A673 (cell line): ENCODE results near the gene ACSS1. TPM values are rescaled to one million over a fixed set of nuclear protein-coding genes. Genes with fewer than 3 reads are reported as not detected.
A peak's percentile ranks its signal among the peaks of the same experiment; 100 is the strongest.

Source experiments
- BruUV-seq: library from RNA; stranded (reverse); fragments of 400-500 nt; replicated peaks from 2 replicates; lab custom pipeline; 2021; lab: Mats Ljungman, UMichigan
- CTCF ChIA-PET: fragments of 300-600 bp; sonication (Branson Sonifier 250); formaldehyde crosslinking; loops from one replicate; lab custom pipeline; 2022; ENCODE audit warnings: antibody characterized with exemption; lab: Charles Lee
- POLR2A ChIA-PET: fragments of 300-600 bp; sonication (Branson Sonifier 250); formaldehyde crosslinking; loops from one replicate; lab custom pipeline; 2022; ENCODE audit warnings: antibody characterized with exemption; ENCODE audit not compliant: low non-redundant PET; lab: Charles Lee
- DNase-seq: peaks from one replicate; pipeline ENCODE4 v3.0.0-alpha.2; 2015; ENCODE audit warnings: low spot score
- H3K27ac ChIP-seq: fragments of 200-600 bp; sonication (generic); 2 replicates; pipeline ENCODE4 v1.5.1; 2016; ENCODE audit warnings: mixed run types, low read depth, mild to moderate bottlenecking, mixed read lengths, antibody characterized with exemption, low read length; ENCODE audit not compliant: poor library complexity, severe bottlenecking
- H3K27me3 ChIP-seq: fragments of 200-600 bp; sonication (generic); replicated peaks from 2 replicates; pipeline ENCODE4 v1.6.1; 2017; ENCODE audit warnings: mixed run types, low read depth, mild to moderate bottlenecking, mixed read lengths, antibody characterized with exemption, low read length; ENCODE audit not compliant: insufficient read depth, poor library complexity
- H3K36me3 ChIP-seq: fragments of 200-600 bp; sonication (generic); 2 replicates; pipeline ENCODE4 v1.6.1; 2016; ENCODE audit warnings: mixed run types, mild to moderate bottlenecking, mixed read lengths, antibody characterized with exemption, low read length; ENCODE audit not compliant: insufficient read depth, poor library complexity, severe bottlenecking
- H3K4me1 ChIP-seq: fragments of 200-600 bp; sonication (generic); 2 replicates; pipeline ENCODE4 v1.6.1; 2017; ENCODE audit warnings: mixed run types, mild to moderate bottlenecking, mixed read lengths, antibody characterized with exemption, low read length; ENCODE audit not compliant: insufficient read depth, poor library complexity, severe bottlenecking
- H3K4me3 ChIP-seq: fragments of 200-600 bp; sonication (generic); 2 replicates; pipeline ENCODE4 v1.5.1; 2016; ENCODE audit warnings: low read depth, mixed run types, mild to moderate bottlenecking, mixed read lengths, low read length; ENCODE audit not compliant: poor library complexity, severe bottlenecking
- H3K9me3 ChIP-seq: fragments of 200-600 bp; sonication (generic); 2 replicates; pipeline ENCODE4 v1.6.1; 2016; ENCODE audit warnings: mixed run types, low read depth, mild to moderate bottlenecking, mixed read lengths, antibody characterized with exemption, low read length; ENCODE audit not compliant: poor library complexity, severe bottlenecking
- EZH2 ChIP-seq: fragments of 200-600 bp; sonication (generic); IDR thresholded peaks from 2 replicates; pipeline ENCODE4 v1.6.1; 2017; ENCODE audit warnings: borderline replicate concordance, low read depth, mild to moderate bottlenecking, mixed read lengths, antibody characterized with exemption, low read length; ENCODE audit not compliant: poor library complexity, severe bottlenecking
- intact Hi-C: fragments of 100-400 bp; cut with micrococcal nuclease; formaldehyde crosslinking; loops from one replicate; pipeline ENCODE4 v1.10.0; 2022; ENCODE audit not compliant: unreplicated experiment
- total RNA-seq: library from RNA; stranded (reverse); gene quantifications from 2 replicates; pipeline ENCODE4 v1.2.3, GENCODE V29; 2021
- TF ChIP-seq, protein P1 (sequence below): fragments of 300-800, 200-600 bp; sonication (generic); conservative IDR thresholded peaks from 2 replicates; pipeline ENCODE4 v1.5.1; 2017; ENCODE audit warnings: low read depth, mild to moderate bottlenecking, antibody characterized with exemption, low read length, moderate library complexity, mixed read lengths

The ACSS1 gene
- total RNA-seq, 1 experiment from 2014 or later: 3.9 TPM

DNA sequence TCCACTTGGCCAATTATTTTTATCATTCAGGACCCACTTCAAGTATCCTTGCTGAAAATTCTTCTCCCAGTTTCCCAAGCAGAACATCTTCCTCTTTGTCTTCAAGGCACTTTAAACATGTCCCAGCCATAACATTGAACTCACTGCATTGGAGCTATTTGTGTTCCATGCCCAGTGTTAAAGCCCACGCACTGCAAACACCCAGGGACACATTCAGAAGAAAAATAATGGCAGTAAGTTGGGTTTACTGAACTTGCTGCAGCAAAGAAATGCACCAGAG, 63.8 kb downstream of the ACSS1 start:
- Histone ChIP-seq H3K4me1 (peaks cover 18% of the 10 kb centered on the region), H3K4me3 (no peak overlapping the region), H3K36me3 (no peaks in the 10 kb centered on the region), H3K9me3 (no peaks in the 10 kb centered on the region), H3K27me3 (peaks cover 3% of the 10 kb centered on the region), H3K27ac (no peak overlapping the region)
- no TSS peak for BruUV-seq
- DNase-seq: no peak
- ChIA-PET POLR2A (no interaction called here), CTCF (interaction anchor here (0.9 to 2.0 kb wide), 3 partner anchors 65 to 413 kb away, joined by 3 to 6 read pairs (median 4); partner anchors contain the start of gene GINS1)
- TF ChIP-seq, protein P1, sequence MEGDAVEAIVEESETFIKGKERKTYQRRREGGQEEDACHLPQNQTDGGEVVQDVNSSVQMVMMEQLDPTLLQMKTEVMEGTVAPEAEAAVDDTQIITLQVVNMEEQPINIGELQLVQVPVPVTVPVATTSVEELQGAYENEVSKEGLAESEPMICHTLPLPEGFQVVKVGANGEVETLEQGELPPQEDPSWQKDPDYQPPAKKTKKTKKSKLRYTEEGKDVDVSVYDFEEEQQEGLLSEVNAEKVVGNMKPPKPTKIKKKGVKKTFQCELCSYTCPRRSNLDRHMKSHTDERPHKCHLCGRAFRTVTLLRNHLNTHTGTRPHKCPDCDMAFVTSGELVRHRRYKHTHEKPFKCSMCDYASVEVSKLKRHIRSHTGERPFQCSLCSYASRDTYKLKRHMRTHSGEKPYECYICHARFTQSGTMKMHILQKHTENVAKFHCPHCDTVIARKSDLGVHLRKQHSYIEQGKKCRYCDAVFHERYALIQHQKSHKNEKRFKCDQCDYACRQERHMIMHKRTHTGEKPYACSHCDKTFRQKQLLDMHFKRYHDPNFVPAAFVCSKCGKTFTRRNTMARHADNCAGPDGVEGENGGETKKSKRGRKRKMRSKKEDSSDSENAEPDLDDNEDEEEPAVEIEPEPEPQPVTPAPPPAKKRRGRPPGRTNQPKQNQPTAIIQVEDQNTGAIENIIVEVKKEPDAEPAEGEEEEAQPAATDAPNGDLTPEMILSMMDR: no peak
- TF ChIP-seq EZH2: no peak
- intact Hi-C loops: loop anchor here (2.0 to 10.0 kb wide), 4 partner anchors 203 to 405 kb away; partner anchors contain the start of gene ENTPD6

DNA sequence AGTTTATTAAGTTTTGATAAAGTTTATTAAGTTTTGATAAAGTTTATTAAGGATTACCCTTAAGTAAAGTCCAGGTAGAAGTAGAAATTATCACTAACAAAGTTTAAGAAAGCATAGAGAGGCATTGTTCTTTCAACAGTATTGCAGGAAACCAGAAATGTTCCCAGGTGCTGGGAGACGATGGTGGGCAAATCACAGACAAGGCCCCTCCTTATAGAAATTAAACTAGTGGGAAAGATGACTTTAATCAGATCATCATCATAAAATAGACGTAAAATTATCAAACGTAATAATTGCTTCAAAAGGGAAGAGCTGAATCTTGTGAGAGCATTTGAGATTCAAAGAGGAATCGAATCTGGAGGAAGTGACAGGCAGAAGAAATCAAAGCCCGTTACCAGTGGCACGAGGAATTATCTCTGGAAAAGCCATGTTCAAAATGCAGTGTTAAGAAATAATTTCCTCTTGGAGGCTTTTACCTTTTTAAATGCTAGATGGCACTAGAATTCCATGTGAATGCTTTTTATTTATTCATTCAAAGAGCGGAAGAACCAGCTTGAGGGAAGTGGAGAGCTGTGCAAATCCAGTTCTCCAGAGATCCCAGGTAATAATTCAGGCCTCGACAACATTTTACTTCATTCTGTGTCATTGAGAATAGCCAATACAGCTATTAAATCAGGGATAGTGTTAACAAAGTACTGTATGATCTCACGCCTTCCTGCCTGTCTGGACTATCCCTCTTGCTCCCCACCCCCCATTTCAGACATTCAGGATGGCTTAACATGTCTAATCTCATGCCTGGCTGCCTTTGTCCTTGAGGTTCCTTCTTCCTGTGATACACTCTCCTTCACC, 64.4 kb downstream of the ACSS1 start:
- peak; percentile 70 for DNase-seq
- Histone ChIP-seq H3K4me3 (peak overlapping the region; percentile 92), H3K9me3 (no peaks in the 10 kb centered on the region), H3K36me3 (no peaks in the 10 kb centered on the region), H3K27ac (peak overlapping the region; percentile 85), H3K4me1 (peaks cover 18% of the 10 kb centered on the region), H3K27me3 (peaks cover 3% of the 10 kb centered on the region)
- no TSS peak for BruUV-seq
- ChIA-PET CTCF (interaction anchor here (0.9 to 2.0 kb wide), 3 partner anchors 65 to 414 kb away, joined by 3 to 6 read pairs (median 4); partner anchors contain the start of gene GINS1), POLR2A (no interaction called here)
- TF ChIP-seq EZH2: no peak
- TF ChIP-seq, protein P1: peak; percentile 50
- intact Hi-C loops: loop anchor here (2.0 to 10.0 kb wide), 4 partner anchors 204 to 405 kb away; partner anchors contain the start of gene ENTPD6

DNA sequence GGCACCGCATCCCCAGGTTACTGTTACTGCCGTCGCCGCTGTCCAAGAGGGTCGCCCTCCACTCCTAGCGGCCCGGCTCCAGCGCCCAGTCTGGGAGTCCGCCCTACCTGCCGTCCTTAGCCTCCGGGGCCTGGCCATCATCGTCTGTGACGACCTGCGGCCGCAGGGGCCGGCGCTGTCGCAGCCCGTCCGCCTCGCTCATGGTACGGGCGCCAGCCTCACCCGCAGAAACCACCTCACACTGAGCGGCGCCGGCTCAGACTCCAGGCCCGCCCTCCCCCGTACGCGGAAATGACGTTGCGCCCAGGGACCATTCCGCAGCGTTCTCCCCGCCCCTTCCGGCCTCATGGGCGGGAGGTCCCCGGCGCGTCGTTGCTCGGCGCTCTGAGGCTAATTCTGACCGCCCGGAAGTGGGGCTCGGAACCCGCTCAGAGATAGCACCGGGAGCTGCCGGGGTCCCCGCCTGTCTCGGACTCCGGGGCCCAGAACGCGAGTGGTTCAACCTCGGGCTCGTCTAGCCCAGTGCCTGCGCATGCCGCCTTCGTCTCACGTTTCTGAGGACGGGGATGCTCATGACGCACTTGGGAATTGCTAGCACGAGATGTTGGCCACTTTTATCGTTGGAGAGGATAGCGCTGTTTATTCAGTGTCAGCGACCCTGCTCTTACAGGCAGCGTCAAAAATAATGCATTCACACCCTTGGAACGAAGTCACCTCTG, 65.3 kb downstream of the ACSS1 start, which contains the start of gene APMAP:
Gene APMAP (minus strand): TSS at position 265 of the 719 bp plus-strand sequence. CDS start 63 bp downstream, at position 202.
- no peaks in the 10 kb centered on the region for H3K27me3 ChIP-seq
- CTCF ChIA-PET: interaction anchor here (1.8 to 2.0 kb wide), 2 partner anchors 66 to 407 kb away, joined by 4 to 6 read pairs; no protein-coding TSS in a partner anchor
- BruUV-seq: no TSS peak

More for the DNA sequence above, 65.3 kb downstream of the ACSS1 start, which contains the start of gene APMAP:
- intact Hi-C loops: loop anchor here (5.0 to 10.0 kb wide), 2 partner anchors 205 to 232 kb away; partner anchors contain the start of gene ENTPD6
- H3K4me1 ChIP-seq: peaks cover 18% of the 10 kb centered on the region
- no peaks in the 10 kb centered on the region for H3K9me3 ChIP-seq
- DNase-seq: peak; percentile 96
- no peaks in the 10 kb centered on the region for H3K36me3 ChIP-seq
- TF ChIP-seq, protein P1: no peak
- no peak for TF ChIP-seq EZH2
- peak within 1 kb of the TSS; percentile 92 for H3K4me3 ChIP-seq
- H3K27ac ChIP-seq: peak within 1 kb of the TSS; percentile 85
- POLR2A ChIA-PET: no interaction called here
